ENCODE data around the gene SCN2A. TPM values are rescaled to one million over a fixed set of nuclear protein-coding genes. Genes with fewer than 3 reads are reported as not detected.
"Not testable (repeated sequence)": the region's sequence is repeated elsewhere in the genome, so short reads cannot be mapped to it uniquely, and the experiment has no call there.

SCN2A gene
- total RNA-seq, 1 donor from 2014 or later = under 0.01 TPM

DNA sequence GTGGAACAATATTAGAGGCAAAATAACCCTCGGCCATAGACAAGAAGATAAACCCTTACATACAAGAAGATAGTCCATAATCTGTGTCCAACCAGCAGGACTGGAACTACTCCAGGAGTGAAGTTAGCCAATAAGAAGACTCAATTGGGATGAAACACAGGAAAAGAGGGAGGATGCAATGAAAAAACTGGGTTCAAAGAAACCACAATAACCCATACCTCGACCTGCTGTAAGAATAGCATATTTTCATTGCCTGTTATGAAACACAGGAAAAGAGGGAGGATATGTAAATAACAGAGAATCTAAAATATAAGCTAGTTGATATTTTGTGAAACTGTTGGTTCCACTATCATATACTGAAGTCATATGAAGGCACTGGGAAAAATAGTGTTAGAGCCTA is 143.1 kb downstream of the SCN2A start:
- FAIRE-seq = no peak
- H3K27me3 ChIP-seq (ENCODE audit: control insufficient read depth, insufficient read depth, low read length) = no peaks in the 10 kb centered on the region
- no peak for DNase-seq (ENCODE audit: low read depth)
- H3K36me3 ChIP-seq (ENCODE audit: control insufficient read depth, insufficient read depth, low read length) = no peaks in the 10 kb centered on the region
- TF ChIP-seq, protein P1, sequence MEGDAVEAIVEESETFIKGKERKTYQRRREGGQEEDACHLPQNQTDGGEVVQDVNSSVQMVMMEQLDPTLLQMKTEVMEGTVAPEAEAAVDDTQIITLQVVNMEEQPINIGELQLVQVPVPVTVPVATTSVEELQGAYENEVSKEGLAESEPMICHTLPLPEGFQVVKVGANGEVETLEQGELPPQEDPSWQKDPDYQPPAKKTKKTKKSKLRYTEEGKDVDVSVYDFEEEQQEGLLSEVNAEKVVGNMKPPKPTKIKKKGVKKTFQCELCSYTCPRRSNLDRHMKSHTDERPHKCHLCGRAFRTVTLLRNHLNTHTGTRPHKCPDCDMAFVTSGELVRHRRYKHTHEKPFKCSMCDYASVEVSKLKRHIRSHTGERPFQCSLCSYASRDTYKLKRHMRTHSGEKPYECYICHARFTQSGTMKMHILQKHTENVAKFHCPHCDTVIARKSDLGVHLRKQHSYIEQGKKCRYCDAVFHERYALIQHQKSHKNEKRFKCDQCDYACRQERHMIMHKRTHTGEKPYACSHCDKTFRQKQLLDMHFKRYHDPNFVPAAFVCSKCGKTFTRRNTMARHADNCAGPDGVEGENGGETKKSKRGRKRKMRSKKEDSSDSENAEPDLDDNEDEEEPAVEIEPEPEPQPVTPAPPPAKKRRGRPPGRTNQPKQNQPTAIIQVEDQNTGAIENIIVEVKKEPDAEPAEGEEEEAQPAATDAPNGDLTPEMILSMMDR (IDR thresholded peaks at IDR 0.05; ENCODE audit: insufficient read depth, low read length, severe bottlenecking) = no peak
- no peak overlapping the region for H3K4me3 ChIP-seq (ENCODE audit: low read depth, low read length)

DNA sequence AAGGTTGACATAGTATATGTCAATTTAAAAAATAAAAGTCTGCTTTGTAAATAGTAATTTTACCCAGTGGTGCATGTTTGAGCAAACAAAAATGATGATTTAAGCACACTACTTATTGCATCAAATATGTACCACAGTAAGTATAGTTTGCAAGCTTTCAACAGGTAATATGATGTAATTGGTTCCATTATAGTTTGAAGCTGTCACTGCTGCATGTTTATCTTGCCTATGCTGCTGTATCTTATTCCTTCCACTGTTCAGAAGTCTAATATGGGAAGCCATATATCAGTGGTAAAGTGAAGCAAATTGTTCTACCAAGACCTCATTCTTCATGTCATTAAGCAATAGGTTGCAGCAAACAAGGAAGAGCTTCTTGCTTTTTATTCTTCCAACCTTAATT is 151.7 kb downstream of the SCN2A start:
- Histone ChIP-seq H3K4me3 (ENCODE audit: low read depth, low read length) (no peak overlapping the region), H3K27me3 (ENCODE audit: control insufficient read depth, insufficient read depth, low read length) (no peaks in the 10 kb centered on the region), H3K36me3 (ENCODE audit: control insufficient read depth, insufficient read depth, low read length) (no peaks in the 10 kb centered on the region)
- FAIRE-seq (no peak), DNase-seq (ENCODE audit: low read depth) (no peak)
- TF ChIP-seq, protein P1 (IDR thresholded peaks at IDR 0.05; ENCODE audit: insufficient read depth, low read length, severe bottlenecking) = no peak

DNA sequence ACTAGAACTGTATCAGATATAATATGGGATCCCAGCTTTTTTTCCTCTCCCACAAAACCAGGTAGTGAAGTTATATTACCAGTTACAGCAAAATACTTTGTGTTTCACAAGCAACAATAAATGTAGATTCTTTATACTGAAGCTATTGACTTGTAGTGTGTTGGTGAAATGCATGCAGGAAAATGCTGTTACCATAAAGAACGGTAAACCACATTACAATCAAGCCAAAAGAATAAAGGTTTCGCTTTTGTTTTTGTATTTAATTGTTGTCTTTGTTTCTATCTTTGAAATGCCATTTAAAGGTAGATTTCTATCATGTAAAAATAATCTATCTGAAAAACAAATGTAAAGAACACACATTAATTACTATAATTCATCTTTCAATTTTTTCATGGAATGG is 152.6 kb downstream of the SCN2A start:
- FAIRE-seq = no peak

DNA sequence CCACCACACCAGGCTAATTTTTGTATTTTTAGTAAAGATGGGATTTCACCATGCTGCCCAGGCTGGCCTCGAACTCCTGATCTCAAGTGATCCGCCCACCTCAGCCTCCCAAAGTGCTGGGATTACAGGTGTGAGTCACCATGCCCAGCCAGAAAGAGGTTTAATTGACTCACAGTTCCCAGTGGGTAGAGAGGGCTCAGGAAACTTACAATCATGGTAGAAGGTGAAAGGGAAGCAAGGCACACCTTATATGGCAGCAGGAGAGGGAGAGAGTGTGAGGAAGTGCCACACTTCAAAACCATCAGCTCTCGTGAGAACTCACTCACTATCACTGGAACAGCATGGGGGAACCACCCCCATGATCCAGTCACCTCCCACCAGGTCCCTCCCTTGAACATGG is 159.4 kb downstream of the SCN2A start:
- FAIRE-seq; H3K27me3 ChIP-seq (ENCODE audit: control insufficient read depth, insufficient read depth, low read length); H3K4me3 ChIP-seq (ENCODE audit: low read depth, low read length); H3K36me3 ChIP-seq (ENCODE audit: control insufficient read depth, insufficient read depth, low read length): not testable (repeated sequence)
- DNase-seq (ENCODE audit: low read depth) = peak; percentile 8

More for the DNA sequence above, 152.6 kb downstream of the SCN2A start:
- no peak for DNase-seq (ENCODE audit: low read depth)
- TF ChIP-seq, protein P1 (IDR thresholded peaks at IDR 0.05; ENCODE audit: insufficient read depth, low read length, severe bottlenecking) = no peak
- H3K27me3 ChIP-seq (ENCODE audit: control insufficient read depth, insufficient read depth, low read length) = no peaks in the 10 kb centered on the region
- H3K36me3 ChIP-seq (ENCODE audit: control insufficient read depth, insufficient read depth, low read length) = no peaks in the 10 kb centered on the region
- no peak overlapping the region for H3K4me3 ChIP-seq (ENCODE audit: low read depth, low read length)

DNA sequence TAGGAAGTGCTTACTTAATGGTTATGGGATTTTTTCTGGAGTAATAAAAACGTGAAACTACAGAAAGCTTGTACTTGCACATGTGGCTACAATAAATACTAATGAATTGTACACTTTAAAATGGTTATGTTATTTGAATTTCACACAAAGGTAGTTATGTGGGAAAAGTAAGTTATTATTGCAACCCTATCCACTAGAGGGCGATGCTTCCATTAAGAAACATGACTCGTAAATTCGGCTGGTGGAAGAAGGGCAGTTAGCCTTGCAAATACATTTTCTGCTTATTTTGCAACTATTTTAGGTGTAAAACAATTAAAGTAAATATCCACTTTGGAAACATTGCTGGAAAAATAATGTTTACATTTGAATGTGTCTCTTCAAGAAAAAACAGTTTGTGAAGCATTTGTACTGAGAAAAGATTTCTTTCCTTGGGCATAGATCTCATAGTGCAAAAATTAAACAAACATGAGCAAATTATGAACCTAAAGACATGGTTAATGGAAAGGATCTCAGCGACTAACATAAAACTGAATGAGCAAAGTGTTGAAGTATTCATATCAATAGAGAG is 162.2 kb downstream of the SCN2A start:
- FAIRE-seq = no peak
- Histone ChIP-seq H3K4me3 (ENCODE audit: low read depth, low read length) (no peak overlapping the region), H3K27me3 (ENCODE audit: control insufficient read depth, insufficient read depth, low read length) (no peaks in the 10 kb centered on the region), H3K36me3 (ENCODE audit: control insufficient read depth, insufficient read depth, low read length) (no peaks in the 10 kb centered on the region)
- TF ChIP-seq, protein P1 (IDR thresholded peaks at IDR 0.05; ENCODE audit: insufficient read depth, low read length, severe bottlenecking) = peak; percentile 48
- peak; percentile 71 for DNase-seq (ENCODE audit: low read depth)

DNA sequence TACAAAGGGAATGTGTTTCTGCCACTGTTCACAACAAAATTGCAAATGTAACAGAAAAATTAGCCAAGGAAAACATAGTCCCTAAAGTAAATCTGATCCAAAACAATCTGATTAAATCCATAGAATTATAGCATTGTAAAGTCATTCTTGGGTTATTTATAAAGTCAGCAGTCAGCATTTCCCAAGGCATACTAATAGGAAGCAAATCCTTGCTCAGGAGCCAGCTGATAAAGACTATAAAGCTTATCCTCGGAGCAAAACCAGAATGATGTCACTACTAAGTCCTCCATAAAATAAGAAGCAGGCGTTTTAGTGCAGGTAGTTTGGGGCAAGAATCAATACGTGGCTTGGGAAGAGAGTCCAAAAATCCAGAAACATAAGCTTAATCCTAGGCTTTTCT is 162.9 kb downstream of the SCN2A start:
- no peak for DNase-seq (ENCODE audit: low read depth)
- TF ChIP-seq, protein P1 (IDR thresholded peaks at IDR 0.05; ENCODE audit: insufficient read depth, low read length, severe bottlenecking) = no peak
- Histone ChIP-seq H3K27me3 (ENCODE audit: control insufficient read depth, insufficient read depth, low read length) (no peaks in the 10 kb centered on the region), H3K36me3 (ENCODE audit: control insufficient read depth, insufficient read depth, low read length) (no peaks in the 10 kb centered on the region), H3K4me3 (ENCODE audit: low read depth, low read length) (no peak overlapping the region)
- no peak for FAIRE-seq

Measured in bronchial epithelial cell (primary cell).